A549 (cell line): Measurements from ENCODE around the gene GARIN3.

Experiments
- BHLHE40 ChIP-seq: IDR thresholded peaks from 2 replicates; pipeline ENCODE4 v1.6.1; 2012; ENCODE audit warnings: low read depth, low read length, inconsistent platforms
- EP300 ChIP-seq, 2 experiments: fragments of >200 bp; sonication (Bioruptor Twin); formaldehyde crosslinking; IDR thresholded peaks; 2 replicates in 1 of 2; 3 replicates in 1 of 2; pipeline ENCODE4 v1.6.1; 2016 to 2017
- FOSL2 ChIP-seq, 2 experiments: fragments of 450-650 bp in 1 of 2; fragments of >200 bp in 1 of 2; sonication (Bioruptor Twin) in 1 of 2; formaldehyde crosslinking; IDR thresholded peaks; 2 replicates each; pipeline versions ENCODE4 v1.5.0 to v1.6.1; 2016 to 2020; ENCODE audit warnings: mild to moderate bottlenecking in 1 of 2, moderate library complexity in 1 of 2
- HOXA7 ChIP-seq: fragments of 250-450 bp; sonication (Bioruptor Pico); IDR thresholded peaks from 2 replicates; pipeline ENCODE4 v1.5.0; 2020; ENCODE audit warnings: mild to moderate bottlenecking, moderate library complexity
- JUN ChIP-seq, 2 experiments: fragments of >200 bp; sonication (Bioruptor Twin); formaldehyde crosslinking; IDR thresholded peaks; 2 replicates in 1 of 2; 3 replicates in 1 of 2; pipeline ENCODE4 v1.6.1; 2016 to 2017
- NPAS2 ChIP-seq: fragments of 250-450 bp; sonication (Bioruptor Pico); IDR thresholded peaks from 2 replicates; pipeline ENCODE4 v1.8.0; 2022; ENCODE audit warnings: mild to moderate bottlenecking, moderate library complexity, borderline replicate concordance
- POLR2A ChIP-seq: IDR thresholded peaks from 2 replicates; pipeline ENCODE4 v1.6.1; 2012; ENCODE audit warnings: mild to moderate bottlenecking, low read length
- ZFP36 ChIP-seq: fragments of 450-650 bp; IDR thresholded peaks from 2 replicates; pipeline ENCODE4 v1.6.1; 2014; ENCODE audit warnings: borderline replicate concordance; ENCODE audit not compliant: partially characterized antibody
- TF ChIP-seq, protein P1 (sequence below): fragments of >200 bp; sonication (Bioruptor Twin); formaldehyde crosslinking; IDR thresholded peaks from 3 replicates; pipeline ENCODE4 v1.5.1; 2016
- TF ChIP-seq, protein P2 (sequence below): fragments of 200-600 bp; sonication (generic); IDR thresholded peaks from 2 replicates; pipeline ENCODE4 v1.6.1; 2016; ENCODE audit warnings: antibody characterized with exemption, mild to moderate bottlenecking, moderate library complexity

DNA sequence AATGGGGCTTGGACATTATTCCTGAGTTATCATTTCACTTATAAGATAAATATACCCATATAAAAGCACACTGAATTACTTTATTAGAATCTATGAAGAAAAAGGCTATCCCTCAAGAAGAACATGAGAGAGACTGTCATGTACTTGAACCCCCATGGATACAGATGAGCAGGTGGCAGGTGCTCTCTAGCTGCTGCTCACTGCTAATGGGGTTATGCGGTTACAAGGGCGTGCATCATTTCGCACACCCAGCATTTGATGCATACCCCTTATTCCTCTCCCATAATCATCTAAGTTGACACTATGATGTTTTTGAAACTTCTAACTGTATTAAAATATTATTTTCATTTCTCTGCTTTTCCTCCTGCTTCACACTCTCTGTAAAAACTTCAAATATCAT is 31.0 kb upstream of the GARIN3 start:
- TF ChIP-seq FOSL2 (IDR thresholded peaks at IDR 0.05) (no peak), FOSL2 (CRISPR knock-in tag; IDR thresholded peaks at IDR 0.05) (no peak), ZFP36 (no peak), NPAS2 (CRISPR knock-in tag) (no peak), EP300 (IDR thresholded peaks at IDR 0.05) (no peak), HOXA7 (CRISPR knock-in tag) (no peak), POLR2A (no peak), JUN (IDR thresholded peaks at IDR 0.05) (no peak), BHLHE40 (no peak)
- TF ChIP-seq, protein P1, sequence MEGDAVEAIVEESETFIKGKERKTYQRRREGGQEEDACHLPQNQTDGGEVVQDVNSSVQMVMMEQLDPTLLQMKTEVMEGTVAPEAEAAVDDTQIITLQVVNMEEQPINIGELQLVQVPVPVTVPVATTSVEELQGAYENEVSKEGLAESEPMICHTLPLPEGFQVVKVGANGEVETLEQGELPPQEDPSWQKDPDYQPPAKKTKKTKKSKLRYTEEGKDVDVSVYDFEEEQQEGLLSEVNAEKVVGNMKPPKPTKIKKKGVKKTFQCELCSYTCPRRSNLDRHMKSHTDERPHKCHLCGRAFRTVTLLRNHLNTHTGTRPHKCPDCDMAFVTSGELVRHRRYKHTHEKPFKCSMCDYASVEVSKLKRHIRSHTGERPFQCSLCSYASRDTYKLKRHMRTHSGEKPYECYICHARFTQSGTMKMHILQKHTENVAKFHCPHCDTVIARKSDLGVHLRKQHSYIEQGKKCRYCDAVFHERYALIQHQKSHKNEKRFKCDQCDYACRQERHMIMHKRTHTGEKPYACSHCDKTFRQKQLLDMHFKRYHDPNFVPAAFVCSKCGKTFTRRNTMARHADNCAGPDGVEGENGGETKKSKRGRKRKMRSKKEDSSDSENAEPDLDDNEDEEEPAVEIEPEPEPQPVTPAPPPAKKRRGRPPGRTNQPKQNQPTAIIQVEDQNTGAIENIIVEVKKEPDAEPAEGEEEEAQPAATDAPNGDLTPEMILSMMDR: no peak
- TF ChIP-seq, protein P2, sequence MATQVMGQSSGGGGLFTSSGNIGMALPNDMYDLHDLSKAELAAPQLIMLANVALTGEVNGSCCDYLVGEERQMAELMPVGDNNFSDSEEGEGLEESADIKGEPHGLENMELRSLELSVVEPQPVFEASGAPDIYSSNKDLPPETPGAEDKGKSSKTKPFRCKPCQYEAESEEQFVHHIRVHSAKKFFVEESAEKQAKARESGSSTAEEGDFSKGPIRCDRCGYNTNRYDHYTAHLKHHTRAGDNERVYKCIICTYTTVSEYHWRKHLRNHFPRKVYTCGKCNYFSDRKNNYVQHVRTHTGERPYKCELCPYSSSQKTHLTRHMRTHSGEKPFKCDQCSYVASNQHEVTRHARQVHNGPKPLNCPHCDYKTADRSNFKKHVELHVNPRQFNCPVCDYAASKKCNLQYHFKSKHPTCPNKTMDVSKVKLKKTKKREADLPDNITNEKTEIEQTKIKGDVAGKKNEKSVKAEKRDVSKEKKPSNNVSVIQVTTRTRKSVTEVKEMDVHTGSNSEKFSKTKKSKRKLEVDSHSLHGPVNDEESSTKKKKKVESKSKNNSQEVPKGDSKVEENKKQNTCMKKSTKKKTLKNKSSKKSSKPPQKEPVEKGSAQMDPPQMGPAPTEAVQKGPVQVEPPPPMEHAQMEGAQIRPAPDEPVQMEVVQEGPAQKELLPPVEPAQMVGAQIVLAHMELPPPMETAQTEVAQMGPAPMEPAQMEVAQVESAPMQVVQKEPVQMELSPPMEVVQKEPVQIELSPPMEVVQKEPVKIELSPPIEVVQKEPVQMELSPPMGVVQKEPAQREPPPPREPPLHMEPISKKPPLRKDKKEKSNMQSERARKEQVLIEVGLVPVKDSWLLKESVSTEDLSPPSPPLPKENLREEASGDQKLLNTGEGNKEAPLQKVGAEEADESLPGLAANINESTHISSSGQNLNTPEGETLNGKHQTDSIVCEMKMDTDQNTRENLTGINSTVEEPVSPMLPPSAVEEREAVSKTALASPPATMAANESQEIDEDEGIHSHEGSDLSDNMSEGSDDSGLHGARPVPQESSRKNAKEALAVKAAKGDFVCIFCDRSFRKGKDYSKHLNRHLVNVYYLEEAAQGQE: no peak
